ENCODE results near the gene MRPS6. TPM values are rescaled to one million over a fixed set of nuclear protein-coding genes. Genes with fewer than 3 reads are reported as not detected.

Gene MRPS6
- 137 and 139 TPM in 2 replicates for total RNA-seq

DNA sequence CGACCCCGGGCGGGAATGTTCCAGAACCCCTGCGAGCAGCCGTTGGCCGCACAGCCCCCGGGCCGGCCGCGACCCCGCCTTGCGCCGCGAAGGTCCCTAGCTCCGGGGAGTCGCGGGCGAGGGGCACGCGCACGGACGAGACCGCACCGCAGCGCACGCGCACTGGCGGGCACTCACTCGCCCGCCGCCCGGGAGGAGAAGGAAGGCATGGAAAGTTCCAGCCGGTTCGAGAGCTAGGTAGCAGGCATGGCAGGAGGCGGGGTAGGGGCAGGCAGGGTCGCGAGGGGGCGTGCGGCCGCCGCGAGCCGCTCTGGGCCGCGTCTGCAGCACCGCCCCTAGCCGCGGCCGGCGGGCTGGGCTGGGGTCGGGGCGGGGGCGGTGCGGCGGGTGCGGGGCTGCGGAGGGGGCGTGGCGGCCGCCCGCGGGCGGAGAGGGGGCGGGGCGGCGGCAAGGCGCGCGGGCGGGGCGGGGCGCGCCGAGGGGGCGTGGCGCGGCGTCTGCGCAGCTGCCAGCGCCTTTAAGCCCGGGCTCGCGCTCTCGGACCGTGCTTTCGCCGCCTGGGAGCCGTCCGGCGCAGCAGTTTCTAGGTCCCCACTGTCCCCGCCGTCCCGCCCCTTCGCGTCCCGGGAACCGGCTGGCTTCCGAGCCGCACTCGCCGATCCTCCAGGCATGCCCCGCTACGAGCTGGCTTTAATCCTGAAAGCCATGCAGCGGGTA is at the start of gene MRPS6, which contains the start of gene SLC5A3:
TSS of gene MRPS6 (plus strand) at position 547 of the 717 bp plus-strand sequence. CDS start at position 670, 123 bp downstream.
TSS of gene SLC5A3 (plus strand) at position 547 of the 717 bp plus-strand sequence. CDS start 21,621 bp downstream, outside the sequence.
- DNase-seq (ENCODE audit: low spot score): peak; percentile 67
- Mint-ChIP-seq H3K9me3 (no peaks in the 10 kb centered on the region), H3K27ac (peak within 1 kb of the TSS; percentile 90), H3K36me3 (ENCODE audit: low read depth) (peaks cover 35% of the 10 kb centered on the region), H3K27me3 (ENCODE audit: insufficient read depth) (peaks cover 4% of the 10 kb centered on the region), H3K4me1 (ENCODE audit: low read depth) (peaks cover 43% of the 10 kb centered on the region), H3K4me3 (peak within 1 kb of the TSS; percentile 96)
- intact Hi-C loops (cut with micrococcal nuclease): loop anchor here (2.0 to 10.0 kb wide), 4 partner anchors 50 to 542 kb away; partner anchors contain the start of genes DONSON and RCAN1

GRCh38 chr21:34023691-34024373 is 49.5 kb upstream of the MRPS6 start:
- H3K27me3 Mint-ChIP-seq (ENCODE audit: insufficient read depth): no peaks in the 10 kb centered on the region
- H3K4me3 Mint-ChIP-seq: no peak overlapping the region
- DNase-seq (ENCODE audit: low spot score): no peak
- intact Hi-C loops (cut with micrococcal nuclease): loop anchor here (1.0 to 5.0 kb wide), 7 partner anchors 8 to 103 kb away; partner anchors contain the start of genes MRPS6 and SLC5A3
- H3K27ac Mint-ChIP-seq: no peak overlapping the region
- H3K4me1 Mint-ChIP-seq (ENCODE audit: low read depth): peaks cover 5% of the 10 kb centered on the region
- H3K36me3 Mint-ChIP-seq (ENCODE audit: low read depth): peaks cover 6% of the 10 kb centered on the region
- H3K9me3 Mint-ChIP-seq: peaks cover 9% of the 10 kb centered on the region

DNA sequence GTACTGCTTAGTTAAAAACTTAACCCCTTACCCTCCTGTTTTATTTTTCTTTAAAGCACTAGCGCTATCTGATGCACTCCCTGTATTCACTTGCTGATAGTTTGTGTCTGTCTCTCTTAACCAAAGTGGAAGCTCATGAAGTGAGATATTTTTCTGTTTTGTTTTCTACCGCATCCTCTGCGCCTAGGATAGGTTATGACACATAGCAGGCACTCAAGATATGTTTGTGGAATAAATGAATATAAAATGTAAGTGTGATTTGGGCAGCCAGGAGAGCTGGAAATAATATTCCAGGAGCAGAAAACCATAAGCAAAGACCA is 49.0 kb upstream of the MRPS6 start:
- DNase-seq (ENCODE audit: low spot score): no peak
- Mint-ChIP-seq H3K36me3 (ENCODE audit: low read depth) (peaks cover 6% of the 10 kb centered on the region), H3K9me3 (peaks cover 9% of the 10 kb centered on the region), H3K27ac (no peak overlapping the region), H3K27me3 (ENCODE audit: insufficient read depth) (no peaks in the 10 kb centered on the region), H3K4me1 (ENCODE audit: low read depth) (no peaks in the 10 kb centered on the region), H3K4me3 (no peak overlapping the region)
- intact Hi-C loops (cut with micrococcal nuclease): loop anchor here (5.0 kb wide), 1 partner anchor 103 kb away; no protein-coding TSS in a partner anchor

GRCh38 chr21:34027721-34028461 is 45.5 kb upstream of the MRPS6 start:
- DNase-seq (ENCODE audit: low spot score): no peak
- Mint-ChIP-seq H3K27ac (no peak overlapping the region), H3K4me1 (ENCODE audit: low read depth) (peaks cover 27% of the 10 kb centered on the region), H3K27me3 (ENCODE audit: insufficient read depth) (no peaks in the 10 kb centered on the region), H3K36me3 (ENCODE audit: low read depth) (peaks cover 3% of the 10 kb centered on the region), H3K9me3 (peaks cover 4% of the 10 kb centered on the region), H3K4me3 (no peak overlapping the region)
- intact Hi-C loops (cut with micrococcal nuclease): no loop called here

GRCh38 chr21:34029743-34030528 is 43.4 kb upstream of the MRPS6 start:
- peak; percentile 42 for DNase-seq (ENCODE audit: low spot score)
- Mint-ChIP-seq H3K27ac (peak overlapping the region; percentile 96), H3K9me3 (peaks cover 9% of the 10 kb centered on the region), H3K36me3 (ENCODE audit: low read depth) (peaks cover 3% of the 10 kb centered on the region), H3K4me1 (ENCODE audit: low read depth) (peaks cover 30% of the 10 kb centered on the region), H3K27me3 (ENCODE audit: insufficient read depth) (no peaks in the 10 kb centered on the region), H3K4me3 (peak overlapping the region; percentile 51)
- intact Hi-C loops (cut with micrococcal nuclease): loop anchor here (2.0 to 5.0 kb wide), 2 partner anchors 15 to 113 kb away; partner anchors contain the start of gene ATP5PO

DNA sequence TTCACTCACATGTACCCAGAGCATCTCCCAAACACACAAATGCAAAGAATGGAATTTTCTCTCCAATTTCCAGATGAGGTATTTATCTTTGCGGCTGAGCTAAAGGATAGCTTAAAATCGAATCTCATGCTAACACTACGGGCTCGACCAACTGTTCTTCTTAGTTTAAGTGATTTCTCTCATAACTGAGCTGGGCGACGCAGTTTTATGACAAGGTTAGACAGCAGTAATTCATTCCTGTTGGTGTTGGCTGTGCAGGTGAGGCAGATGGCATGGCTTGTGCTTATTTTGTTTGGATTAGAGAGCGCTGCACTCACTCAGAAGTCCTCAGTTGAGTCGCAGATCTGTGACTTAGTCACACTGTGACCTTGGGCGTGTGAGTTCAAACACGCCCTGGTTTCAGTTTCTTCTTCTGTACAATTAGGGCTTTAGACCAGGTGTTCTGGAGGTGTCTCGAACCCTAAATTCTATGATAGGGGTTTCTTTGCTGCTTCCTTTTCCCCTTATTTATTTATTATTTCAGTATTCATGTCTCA is 41.5 kb upstream of the MRPS6 start:
- DNase-seq (ENCODE audit: low spot score): no peak
- H3K27ac Mint-ChIP-seq: no peak overlapping the region
- peaks cover 30% of the 10 kb centered on the region for H3K4me1 Mint-ChIP-seq (ENCODE audit: low read depth)
- no peaks in the 10 kb centered on the region for H3K27me3 Mint-ChIP-seq (ENCODE audit: insufficient read depth)
- no peak overlapping the region for H3K4me3 Mint-ChIP-seq
- peaks cover 14% of the 10 kb centered on the region for H3K9me3 Mint-ChIP-seq
- H3K36me3 Mint-ChIP-seq (ENCODE audit: low read depth): peaks cover 3% of the 10 kb centered on the region
- intact Hi-C loops (cut with micrococcal nuclease): loop anchor here (1.0 to 5.0 kb wide), 4 partner anchors 9 to 115 kb away; partner anchors contain the start of gene ATP5PO

DNA sequence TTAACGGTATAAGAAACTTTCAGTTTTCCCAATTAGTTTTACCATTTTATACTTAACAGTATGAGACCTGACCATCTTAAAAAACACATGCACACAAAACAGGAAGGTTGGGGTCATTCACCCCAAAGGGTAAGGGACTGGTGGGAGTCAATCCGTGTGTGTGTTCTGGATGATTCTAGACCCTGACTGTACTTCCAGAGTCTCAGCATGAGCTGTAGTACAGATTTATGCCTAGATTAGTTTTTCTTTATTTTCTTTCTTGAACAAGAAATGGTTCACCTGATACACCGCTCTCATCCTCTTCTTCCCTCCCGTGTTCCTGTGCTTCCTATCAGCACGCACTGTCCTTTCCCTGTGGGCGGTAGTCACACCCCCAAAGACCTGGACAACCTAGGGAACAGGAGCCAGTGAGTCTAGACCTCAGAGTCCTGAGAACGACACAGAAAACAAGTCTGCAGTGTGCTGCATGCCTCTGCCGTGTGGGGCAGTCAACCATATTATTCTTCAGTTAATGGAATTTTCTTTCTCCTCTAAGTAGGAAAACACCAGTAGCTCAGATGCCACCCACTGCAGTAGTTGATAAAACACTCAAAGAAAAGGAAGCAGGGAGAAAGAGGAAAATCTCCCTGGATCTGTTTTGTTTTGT is 38.9 kb upstream of the MRPS6 start:
- intact Hi-C loops (cut with micrococcal nuclease): loop anchor here (5.0 kb wide), 1 partner anchor 117 kb away; the partner anchor contains the start of gene ATP5PO
- no peak overlapping the region for H3K27ac Mint-ChIP-seq
- H3K27me3 Mint-ChIP-seq (ENCODE audit: insufficient read depth): no peaks in the 10 kb centered on the region
- peaks cover 30% of the 10 kb centered on the region for H3K4me1 Mint-ChIP-seq (ENCODE audit: low read depth)
- DNase-seq (ENCODE audit: low spot score): no peak
- H3K36me3 Mint-ChIP-seq (ENCODE audit: low read depth): peaks cover 10% of the 10 kb centered on the region
- peaks cover 25% of the 10 kb centered on the region for H3K9me3 Mint-ChIP-seq
- H3K4me3 Mint-ChIP-seq: no peak overlapping the region

DNA sequence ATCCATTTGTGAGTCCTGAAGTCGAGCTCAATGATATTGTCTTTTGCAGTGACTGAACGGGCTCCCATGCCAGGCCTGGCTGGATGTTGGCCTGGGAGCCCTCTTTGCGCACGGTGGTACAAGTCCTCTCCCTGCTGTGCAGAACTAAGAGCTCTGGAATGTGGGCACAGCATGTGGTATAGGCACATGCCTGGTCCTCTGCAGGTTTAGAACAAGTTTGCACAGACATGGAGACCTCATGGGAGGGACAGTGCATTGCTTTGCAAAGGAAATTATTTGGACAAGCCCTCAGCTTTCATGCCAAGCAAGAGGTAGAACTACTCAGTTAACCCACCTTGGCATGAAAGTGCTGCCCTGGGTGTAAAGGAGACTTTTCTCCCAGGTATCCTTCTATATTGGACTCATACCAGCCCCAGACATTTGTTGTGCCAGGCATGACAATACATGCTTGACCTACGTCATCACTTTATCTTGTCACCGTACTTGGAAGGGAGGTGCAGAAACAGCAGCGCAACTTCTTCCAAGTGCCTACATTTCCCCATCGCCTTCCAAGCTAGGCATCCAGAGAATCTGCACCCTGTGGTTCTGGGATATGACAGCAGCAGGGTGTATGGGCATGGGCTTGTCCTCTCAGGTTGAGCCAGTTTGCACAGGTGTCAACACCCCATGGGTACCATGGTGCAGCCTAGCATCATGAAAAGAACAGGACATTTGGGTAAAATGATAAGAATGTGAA is 37.6 kb upstream of the MRPS6 start:
- no peak for DNase-seq (ENCODE audit: low spot score)
- H3K4me1 Mint-ChIP-seq (ENCODE audit: low read depth): peaks cover 21% of the 10 kb centered on the region
- intact Hi-C loops (cut with micrococcal nuclease): no loop called here
- peaks cover 22% of the 10 kb centered on the region for H3K9me3 Mint-ChIP-seq
- H3K36me3 Mint-ChIP-seq (ENCODE audit: low read depth): peaks cover 8% of the 10 kb centered on the region
- no peak overlapping the region for H3K27ac Mint-ChIP-seq
- H3K4me3 Mint-ChIP-seq: no peak overlapping the region
- no peaks in the 10 kb centered on the region for H3K27me3 Mint-ChIP-seq (ENCODE audit: insufficient read depth)

- DNase-seq (ENCODE audit: low spot score): no peak
These were observed 36.2 kb upstream of the MRPS6 start for GRCh38 chr21:34037009-34037795.

DNA sequence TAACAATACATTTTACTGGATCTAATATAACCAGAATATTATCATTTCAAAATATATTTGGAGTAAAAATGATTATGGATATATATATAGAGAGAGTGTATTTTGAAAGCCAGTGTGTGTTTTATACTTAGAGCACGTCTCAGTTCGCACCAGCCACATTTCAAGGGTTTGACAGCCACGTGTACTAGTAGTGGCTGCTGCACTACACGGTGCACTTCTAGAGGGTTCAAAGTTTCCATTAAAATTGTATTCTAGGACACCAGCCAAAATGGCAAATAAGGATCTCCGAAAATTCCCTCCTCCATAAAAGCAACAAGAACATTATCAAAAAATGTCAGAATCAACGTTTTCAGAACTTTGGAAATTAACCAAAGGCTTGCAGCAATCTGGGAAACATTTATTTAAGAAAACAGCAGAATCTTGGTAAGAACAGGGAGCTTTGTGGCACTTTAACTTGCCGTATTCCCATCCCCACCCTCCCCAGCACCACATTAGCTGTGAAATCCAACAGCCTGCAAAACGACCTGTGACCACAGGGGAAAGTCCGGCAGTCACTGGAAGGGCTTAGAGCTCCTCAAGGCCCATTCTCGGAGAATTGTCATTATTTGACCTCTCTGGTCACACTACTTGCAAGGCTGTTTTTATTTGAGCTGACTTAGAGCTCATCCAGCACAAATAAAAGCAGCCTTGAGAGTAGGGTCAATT is 33.5 kb upstream of the MRPS6 start:
- H3K27ac Mint-ChIP-seq: no peak overlapping the region
- H3K4me3 Mint-ChIP-seq: no peak overlapping the region
- peaks cover 6% of the 10 kb centered on the region for H3K36me3 Mint-ChIP-seq (ENCODE audit: low read depth)
- no peaks in the 10 kb centered on the region for H3K4me1 Mint-ChIP-seq (ENCODE audit: low read depth)
- intact Hi-C loops (cut with micrococcal nuclease): no loop called here
- H3K9me3 Mint-ChIP-seq: peaks cover 18% of the 10 kb centered on the region
- no peak for DNase-seq (ENCODE audit: low spot score)
- H3K27me3 Mint-ChIP-seq (ENCODE audit: insufficient read depth): peaks cover 9% of the 10 kb centered on the region

More at GRCh38 chr21:34037009-34037795, 36.2 kb upstream of the MRPS6 start:
- Mint-ChIP-seq H3K9me3 (peaks cover 22% of the 10 kb centered on the region), H3K27ac (no peak overlapping the region), H3K4me1 (ENCODE audit: low read depth) (peaks cover 10% of the 10 kb centered on the region), H3K27me3 (ENCODE audit: insufficient read depth) (peaks cover 7% of the 10 kb centered on the region), H3K4me3 (no peak overlapping the region), H3K36me3 (ENCODE audit: low read depth) (peaks cover 6% of the 10 kb centered on the region)
- intact Hi-C loops (cut with micrococcal nuclease): no loop called here

Data from activated T-helper 1 cell treated with anti-CD3 and anti-CD28 coated beads, Interleukin-12 subunit alpha, Interleukin-12 subunit beta, Interleukin-2, Interleukin-4 antibody, amounts not matched to agents 30 ng/mL and 10 ng/mL and 1 ng/mL, durations not matched to agents 14 hours and 24 hours and 36 hours (primary cell).